ENCODE data around the gene MARVELD1. TPM values are rescaled to one million over a fixed set of nuclear protein-coding genes. Genes with fewer than 3 reads are reported as not detected.

Gene MARVELD1
- total and polyA plus RNA-seq, 2 of the 13 experiments (the other 11 are each of a cell fraction or from before 2014, with no cell fraction given): not detected

GRCh38 chr10:97736902-97737769, 23.6 kb downstream of the MARVELD1 start, which contains the start of gene ZFYVE27 (continued):
- TF ChIP-seq HNF1B (CRISPR knock-in tag; IDR thresholded peaks at IDR 0.05) (peak; percentile 60), TEAD3 (CRISPR knock-in tag; optimal IDR thresholded peaks at IDR 0.05; ENCODE audit: borderline replicate concordance) (peak; percentile 45), SETDB1 (CRISPR knock-in tag; IDR thresholded peaks at IDR 0.05; ENCODE audit: borderline replicate concordance) (no peak; the same call in 1 of the 2 replicates), ZNF446 (CRISPR knock-in tag; IDR thresholded peaks at IDR 0.05) (peak; percentile 99), MXI1 (IDR thresholded peaks at IDR 0.05; ENCODE audit: borderline replicate concordance, low read depth, low read length) (peak; percentile 44; the same call in 1 of the 3 replicates), TAF15 (IDR thresholded peaks at IDR 0.05; ENCODE audit: low read depth, low read length, poor library complexity, severe bottlenecking) (no peak), JUND (CRISPR knock-in tag; IDR thresholded peaks at IDR 0.05) (peak; percentile 82; the same call in 1 of the 2 replicates), TRAFD1 (CRISPR knock-in tag; IDR thresholded peaks at IDR 0.05; ENCODE audit: borderline replicate concordance) (no peak; the same call in 1 of the 2 replicates), TBX3 (IDR thresholded peaks at IDR 0.05; ENCODE audit: borderline replicate concordance) (no peak), ZMAT3 (CRISPR knock-in tag; conservative IDR thresholded peaks at IDR 0.05) (peak; percentile 94), TBL1XR1 (IDR thresholded peaks at IDR 0.05; ENCODE audit: borderline replicate concordance, low read length, partially characterized antibody) (no peak), HNF4G (IDR thresholded peaks at IDR 0.05; ENCODE audit: borderline replicate concordance, low read depth, low read length) (peak; percentile 68), HNF4G (CRISPR knock-in tag; IDR thresholded peaks at IDR 0.05; ENCODE audit: borderline replicate concordance, low read depth) (peak; percentile 52), FOXP1 (IDR thresholded peaks at IDR 0.05) (no peak), FOXP1 (CRISPR knock-in tag; IDR thresholded peaks at IDR 0.05) (no peak), ATRX (CRISPR knock-in tag; IDR thresholded peaks at IDR 0.05; ENCODE audit: borderline replicate concordance) (no peak), NR2F6 (IDR thresholded peaks at IDR 0.05) (no peak), NR2F6 (CRISPR knock-in tag; IDR thresholded peaks at IDR 0.05) (0 out of 2 replicates have a peak, but pooled peaks have one; percentile 14), ZNF318 (CRISPR knock-in tag; IDR thresholded peaks at IDR 0.05) (peak; percentile 99)

Data from HepG2 (cell line).